SK-N-SH (cell line): ENCODE results near the gene CTSZ.

Source experiments
- CTCF ChIP-seq: fragments of 200-600 bp; sonication (generic); IDR thresholded peaks from 2 replicates; pipeline ENCODE4 v1.6.1; 2017; ENCODE audit warnings: antibody characterized with exemption, mild to moderate bottlenecking, moderate library complexity
- USF2 ChIP-seq: fragments of 150-350 bp; IDR thresholded peaks from 2 replicates; pipeline ENCODE4 v1.6.1; 2017; ENCODE audit warnings: antibody characterized with exemption, low read length, low read depth, borderline replicate concordance

GRCh38 chr20:58973866-58974265 lies 33.2 kb downstream of the CTSZ start:
- TF ChIP-seq USF2 (no peak), CTCF (no peak)
